Stimulated activated CD4-positive, alpha-beta T cell treated with anti-CD3 and anti-CD28 coated beads, TNF-alpha, amount 100 ng/mL, for 24 hours (primary cell): ENCODE data around the gene PRG2.

Experiments
- DNase-seq, 3 experiments: peaks; one replicate each; pipeline ENCODE4 v3.0.0-alpha.2; 2020; ENCODE audit warnings: low read depth in 3 of 3

The PRG2 gene

GRCh38 chr11:57396744-57397143 lies 6.3 kb upstream of the PRG2 start:
- no peak for DNase-seq

DNA sequence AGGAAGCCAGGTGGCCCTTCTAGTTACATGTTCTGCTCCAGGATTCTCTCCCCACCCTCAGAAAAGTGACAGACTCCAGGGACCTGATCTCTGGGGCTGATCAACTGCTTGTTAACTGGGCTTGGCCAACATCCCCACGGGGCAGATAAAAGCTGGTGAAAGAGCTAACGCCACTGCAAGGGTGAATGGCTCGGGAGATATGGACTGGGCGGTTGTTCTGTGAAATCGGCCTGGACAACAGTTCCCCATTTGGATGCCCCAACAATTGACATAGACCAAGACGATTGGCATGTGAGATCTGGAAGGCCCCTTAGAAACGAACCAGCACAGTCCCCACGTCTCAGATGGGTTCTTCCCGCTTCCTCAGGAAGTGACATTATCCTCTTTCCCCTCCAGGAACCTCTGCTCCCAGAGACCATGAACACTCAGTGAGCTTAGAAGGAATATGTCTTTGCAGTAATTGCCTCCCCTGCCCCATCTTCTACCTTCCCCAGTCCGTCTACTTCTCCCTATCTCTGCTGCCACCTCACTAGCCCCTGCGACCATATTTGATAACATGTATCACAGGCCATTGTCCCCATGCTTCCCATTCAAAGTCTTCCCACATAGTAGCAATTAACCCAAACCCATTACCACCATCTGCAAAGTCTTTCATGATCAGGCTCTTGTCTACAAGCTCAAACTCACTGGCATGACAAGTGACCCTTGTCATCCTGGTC lies 5.6 kb upstream of the PRG2 start:
- DNase-seq, result no peak

DNA sequence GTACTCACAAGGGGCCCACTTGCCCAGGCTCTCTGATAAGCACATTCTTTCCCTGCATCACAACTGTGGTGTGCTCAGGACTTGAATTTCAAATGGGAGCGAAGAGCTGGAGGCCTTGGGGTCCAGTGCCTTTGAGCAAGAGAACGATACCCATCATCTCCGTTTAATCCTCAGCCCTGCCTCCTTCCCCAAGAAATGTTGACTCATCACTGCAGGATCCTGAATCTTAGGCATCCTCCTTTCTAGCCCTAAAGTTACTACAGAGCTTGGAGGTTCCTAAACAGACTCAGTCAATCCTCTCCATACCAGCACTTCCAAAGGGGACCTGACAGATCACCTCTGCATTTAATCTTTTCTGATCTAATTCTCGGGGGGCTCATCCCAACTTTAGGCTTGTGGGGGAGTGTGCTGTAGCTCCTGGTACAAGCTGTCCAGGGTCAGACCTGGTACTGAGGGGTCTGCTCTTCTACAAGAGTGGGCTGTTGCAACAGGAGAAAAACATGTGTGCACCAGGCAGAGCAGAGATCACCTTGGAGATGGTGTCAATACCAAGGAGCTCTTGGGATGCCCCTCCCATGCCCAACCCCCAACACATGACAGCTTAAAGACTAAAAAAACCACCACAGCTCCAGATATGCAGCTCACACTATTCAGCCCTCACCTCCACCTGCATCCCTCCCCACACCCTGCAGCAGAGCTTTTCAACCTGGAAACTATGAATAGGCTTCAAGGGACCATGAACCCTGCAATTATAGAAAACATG lies 3.9 kb upstream of the PRG2 start:
- DNase-seq, result no peak

DNA sequence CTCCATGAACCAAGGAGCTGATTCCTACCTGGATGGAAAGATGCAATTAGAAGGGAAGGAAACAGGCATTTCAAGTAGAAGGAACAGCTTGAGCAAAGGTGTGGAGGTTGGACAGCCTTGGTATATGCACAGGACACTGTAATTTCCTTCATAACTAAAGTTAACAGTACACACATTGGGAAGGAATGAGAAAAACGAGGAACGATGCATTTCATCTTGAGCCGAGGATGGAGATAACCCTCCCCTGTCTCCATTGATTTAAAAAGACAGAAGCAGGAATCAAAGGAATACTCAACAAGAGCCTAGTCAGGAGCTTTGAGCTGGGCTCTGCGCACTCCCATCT lies 2.3 kb upstream of the PRG2 start:
- no peak for DNase-seq

GRCh38 chr11:57392066-57392762 lies 1.8 kb upstream of the PRG2 start:
- no peak for DNase-seq

- DNase-seq, result no peak
These were observed 1.1 kb upstream of the PRG2 start for GRCh38 chr11:57391539-57391938.

GRCh38 chr11:57391111-57391510 lies 661 bp upstream of the PRG2 start:
- no peak for DNase-seq

DNA sequence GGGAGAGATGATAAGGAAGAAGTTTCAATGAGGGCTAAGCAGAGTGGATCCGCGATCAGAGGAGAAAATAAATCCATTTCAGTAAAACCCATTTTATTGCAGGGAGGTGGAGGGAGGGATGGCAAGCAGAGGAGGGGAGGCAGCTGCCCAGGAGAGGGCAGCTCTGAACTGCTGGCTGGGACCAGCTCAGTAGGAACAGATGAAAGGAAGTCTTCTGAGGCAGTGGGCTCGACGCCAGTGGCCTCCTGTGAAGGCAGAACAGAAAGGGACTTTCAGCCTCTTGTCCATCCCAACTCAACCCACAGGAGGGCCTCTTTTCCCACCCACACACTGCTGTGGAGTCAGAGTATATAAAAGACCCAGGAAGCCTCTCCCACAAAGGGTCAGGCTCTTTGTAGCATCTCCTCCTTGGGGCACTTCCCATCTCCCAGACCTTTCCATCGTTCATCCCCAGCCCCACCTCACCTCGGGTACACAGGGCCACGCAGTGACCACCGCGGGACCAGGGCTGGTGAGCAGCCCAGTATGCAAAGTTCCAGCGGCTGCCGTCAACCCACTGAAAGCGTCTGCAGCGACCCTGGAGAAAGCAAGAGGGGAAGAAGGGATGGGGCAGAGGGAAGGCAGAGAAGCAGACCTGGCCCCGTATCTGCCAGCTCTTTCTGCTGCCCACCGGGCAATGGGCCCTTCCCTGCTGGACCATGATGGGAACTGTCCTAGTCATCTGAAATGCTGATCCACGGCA lies 3.0 kb downstream of the PRG2 start:
- DNase-seq, result no peak

- DNase-seq, result no peak
These were observed 4.1 kb downstream of the PRG2 start for GRCh38 chr11:57386178-57386940.

GRCh38 chr11:57380975-57381374 lies 9.5 kb downstream of the PRG2 start, which contains the start of gene PRG3:
Gene PRG3 (minus strand): TSS chr11:57381150. CDS start chr11:57380708, 442 bp downstream.
- DNase-seq, result no peak

GRCh38 chr11:57379732-57380131 lies 10.7 kb downstream of the PRG2 start:
- no peak for DNase-seq

DNA sequence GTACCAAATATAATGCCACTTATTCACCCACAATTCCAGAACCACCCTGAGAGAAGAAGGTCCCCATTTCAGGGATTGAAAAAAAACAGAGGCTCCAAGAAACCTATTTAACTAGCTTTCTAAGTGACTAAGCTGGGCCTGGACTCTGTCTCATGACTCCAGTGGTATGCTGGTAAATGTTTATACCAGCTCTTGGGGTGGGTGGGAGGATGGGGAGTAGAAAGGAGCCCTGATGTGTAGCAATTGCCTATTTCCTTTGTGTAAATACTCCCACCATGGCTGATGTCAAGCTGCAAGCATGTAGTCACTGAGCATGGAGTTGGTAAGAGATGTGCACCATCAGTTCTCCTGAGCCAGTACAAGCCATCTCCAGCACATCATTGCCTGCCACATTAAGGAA lies 12.3 kb downstream of the PRG2 start:
- DNase-seq, result no peak

DNA sequence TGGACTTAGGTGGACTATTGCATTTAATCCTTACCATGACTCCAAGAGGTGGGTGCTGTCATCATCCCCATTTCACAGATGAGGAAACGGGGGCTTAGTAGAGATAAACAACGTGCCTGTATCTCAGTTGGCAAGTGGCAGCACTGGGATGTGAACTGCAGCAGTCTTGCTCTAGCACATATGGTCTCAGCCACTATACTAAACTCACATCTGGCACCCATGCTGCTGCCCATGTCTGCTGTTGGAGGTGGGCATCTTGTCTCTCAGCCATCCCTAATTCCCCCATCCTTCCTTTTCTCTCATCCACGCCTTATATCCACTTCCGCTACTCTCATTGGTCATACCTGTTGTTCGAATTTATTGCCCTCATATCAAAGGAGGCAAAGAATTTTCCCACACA lies 13.3 kb downstream of the PRG2 start:
- DNase-seq, result no peak

GRCh38 chr11:57376095-57377090 lies 14.1 kb downstream of the PRG2 start:
- no peak for DNase-seq

- DNase-seq, result no peak
These were observed 15.0 kb downstream of the PRG2 start for GRCh38 chr11:57375490-57375889.

DNA sequence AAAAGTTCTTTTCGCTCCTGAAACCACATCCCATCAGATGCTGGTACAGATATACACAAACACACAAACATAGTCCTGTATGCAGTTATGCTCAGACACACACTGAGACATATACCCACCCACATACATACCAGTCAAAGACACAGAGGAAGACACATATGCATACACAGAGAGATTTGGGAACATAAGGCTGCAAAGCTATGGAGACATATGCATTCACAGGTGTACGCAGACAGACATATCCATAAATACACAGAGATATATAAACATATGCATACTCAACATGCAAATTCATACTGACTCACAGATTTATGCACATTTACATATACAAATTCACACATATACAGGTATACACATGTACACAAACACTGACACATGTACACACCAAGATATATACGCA lies 15.5 kb downstream of the PRG2 start:
- DNase-seq, result no peak

DNA sequence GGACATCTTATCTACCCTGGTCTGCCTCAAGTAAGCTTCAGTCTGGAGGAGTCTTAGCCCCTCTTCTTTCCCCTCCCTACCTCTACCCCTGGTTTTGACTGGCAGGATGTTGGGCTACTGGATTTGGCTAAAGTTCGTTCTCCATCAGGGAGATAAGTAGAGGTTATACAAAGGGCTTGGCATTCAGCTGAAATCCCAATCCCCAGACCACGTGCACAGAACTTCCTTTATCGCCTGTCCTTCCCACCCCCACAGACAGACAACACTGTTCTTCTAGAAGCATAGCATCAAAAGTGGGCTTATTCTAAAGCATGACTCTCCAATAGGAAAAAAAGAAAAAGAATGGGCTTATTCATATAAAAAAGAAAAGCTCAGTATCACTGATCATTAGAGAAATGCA lies 17.3 kb downstream of the PRG2 start:
- DNase-seq, result no peak

GRCh38 chr11:57370941-57371340 lies 19.5 kb downstream of the PRG2 start:
- DNase-seq, result no peak

DNA sequence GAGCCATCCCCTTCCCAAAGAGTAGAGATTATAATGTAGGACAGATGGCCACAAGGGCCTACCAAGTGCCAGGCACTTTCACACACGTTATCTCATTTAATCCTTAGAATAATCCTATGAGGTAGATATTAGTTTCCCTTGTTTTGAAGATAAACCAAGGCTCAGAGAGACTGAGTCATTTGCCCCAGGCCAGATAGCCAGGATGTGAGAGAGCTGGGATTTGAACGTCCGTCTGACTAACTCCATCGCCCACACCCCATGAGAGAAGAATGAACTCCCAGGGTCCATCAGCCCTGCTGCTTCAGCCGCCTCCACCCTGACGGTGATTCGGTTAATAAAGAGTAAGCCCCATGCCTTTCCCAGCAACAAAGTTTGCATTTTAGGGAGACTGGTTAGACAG lies 20.2 kb downstream of the PRG2 start:
- DNase-seq, result no peak

DNA sequence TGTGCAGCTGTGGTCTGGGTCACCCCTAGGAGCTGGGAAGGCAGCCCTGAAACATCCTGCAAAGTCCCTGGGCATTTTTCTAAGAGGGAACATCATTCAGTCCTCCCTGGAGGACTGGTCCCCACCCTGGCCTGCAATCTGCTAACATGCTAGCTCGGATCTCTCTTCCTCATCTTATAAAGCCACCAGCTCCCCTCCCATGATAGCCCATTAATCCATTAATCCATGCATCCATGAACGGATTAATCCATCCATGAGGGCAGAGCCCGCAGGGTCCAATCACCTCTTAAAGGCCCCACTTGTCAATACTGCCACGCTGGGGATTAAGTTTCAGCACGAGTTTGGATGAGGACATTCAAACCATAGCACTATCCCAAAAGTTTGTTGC lies 21.6 kb downstream of the PRG2 start:
- DNase-seq, result no peak
